ENCODE results near the gene RPS21.

RPS21 gene

DNA sequence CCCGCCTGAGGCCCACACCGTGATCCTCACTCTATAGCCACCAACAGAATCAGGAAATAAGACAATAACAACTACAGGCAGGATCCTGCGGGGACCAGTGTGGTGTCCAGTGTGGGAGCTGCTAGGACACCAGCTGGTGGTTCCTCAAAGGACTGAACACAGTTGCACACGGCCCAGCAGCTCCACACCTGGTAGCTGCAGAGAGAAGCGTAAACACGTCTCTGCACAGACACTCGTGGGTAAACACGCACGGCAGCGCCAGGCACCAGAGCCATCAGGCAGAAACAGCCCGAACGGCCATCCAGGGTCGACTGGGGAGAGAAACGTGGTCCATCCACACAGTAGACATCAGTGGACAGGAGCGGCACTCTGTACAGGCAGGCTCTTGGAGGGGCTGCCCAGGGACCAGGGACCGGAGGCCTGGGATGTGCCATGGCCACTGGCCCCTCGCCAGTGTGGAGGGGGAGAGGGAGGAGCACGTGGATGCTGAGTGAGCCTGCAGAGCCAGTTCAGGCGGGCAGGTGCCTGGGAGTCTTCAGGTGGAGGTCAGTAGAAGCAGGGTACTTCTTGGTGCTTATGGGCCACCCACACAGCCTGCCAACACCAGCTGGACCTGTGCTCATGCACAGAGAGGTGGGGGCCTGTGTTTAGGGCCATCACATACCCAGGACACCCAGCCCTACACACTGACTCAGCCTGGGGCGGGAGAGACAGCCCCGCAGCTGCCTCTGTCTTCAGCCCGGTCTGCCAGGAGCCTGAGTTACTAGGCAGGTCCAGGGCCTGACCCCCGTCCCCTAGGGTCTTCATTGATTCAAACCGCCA lies 12.4 kb upstream of the RPS21 start:
- TF ChIP-seq, protein P1, sequence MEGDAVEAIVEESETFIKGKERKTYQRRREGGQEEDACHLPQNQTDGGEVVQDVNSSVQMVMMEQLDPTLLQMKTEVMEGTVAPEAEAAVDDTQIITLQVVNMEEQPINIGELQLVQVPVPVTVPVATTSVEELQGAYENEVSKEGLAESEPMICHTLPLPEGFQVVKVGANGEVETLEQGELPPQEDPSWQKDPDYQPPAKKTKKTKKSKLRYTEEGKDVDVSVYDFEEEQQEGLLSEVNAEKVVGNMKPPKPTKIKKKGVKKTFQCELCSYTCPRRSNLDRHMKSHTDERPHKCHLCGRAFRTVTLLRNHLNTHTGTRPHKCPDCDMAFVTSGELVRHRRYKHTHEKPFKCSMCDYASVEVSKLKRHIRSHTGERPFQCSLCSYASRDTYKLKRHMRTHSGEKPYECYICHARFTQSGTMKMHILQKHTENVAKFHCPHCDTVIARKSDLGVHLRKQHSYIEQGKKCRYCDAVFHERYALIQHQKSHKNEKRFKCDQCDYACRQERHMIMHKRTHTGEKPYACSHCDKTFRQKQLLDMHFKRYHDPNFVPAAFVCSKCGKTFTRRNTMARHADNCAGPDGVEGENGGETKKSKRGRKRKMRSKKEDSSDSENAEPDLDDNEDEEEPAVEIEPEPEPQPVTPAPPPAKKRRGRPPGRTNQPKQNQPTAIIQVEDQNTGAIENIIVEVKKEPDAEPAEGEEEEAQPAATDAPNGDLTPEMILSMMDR (IDR thresholded peaks at IDR 0.05; ENCODE audit: low read depth, low read length, missing control alignments) = no peak
- no peak for DNase-seq (ENCODE audit: extremely low read depth, low read depth)

GRCh38 chr20:62376112-62377063 lies 10.5 kb upstream of the RPS21 start:
- no peak for DNase-seq (ENCODE audit: extremely low read depth, low read depth)
- H3K4me3 ChIP-seq (replicated peaks; ENCODE audit: low read depth, low read length) = no peak overlapping the region
- TF ChIP-seq, protein P1 (IDR thresholded peaks at IDR 0.05; ENCODE audit: low read depth, low read length, missing control alignments) = peak; percentile 17

More for the DNA sequence above, 12.4 kb upstream of the RPS21 start:
- H3K4me3 ChIP-seq (replicated peaks; ENCODE audit: low read depth, low read length) = no peak overlapping the region

DNA sequence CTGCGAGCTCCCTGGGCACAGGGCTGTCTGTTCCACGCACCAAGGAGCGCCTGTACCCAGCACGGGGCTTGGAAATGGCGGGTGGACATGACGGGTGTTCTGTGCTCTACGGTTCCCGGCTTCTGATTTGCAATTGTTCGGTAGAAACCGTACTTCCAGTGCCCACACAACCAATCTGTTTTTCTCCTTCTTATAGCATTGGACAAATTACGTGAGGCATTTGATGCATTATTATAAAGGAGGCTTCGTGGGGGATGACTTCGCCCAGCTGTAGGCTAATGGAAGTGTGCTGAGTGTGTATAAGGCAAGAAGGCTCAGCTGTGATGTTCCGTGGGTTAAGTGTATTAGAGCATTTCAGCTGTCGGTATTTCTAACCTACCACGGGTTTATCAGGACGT lies 9.8 kb upstream of the RPS21 start:
- H3K4me3 ChIP-seq (replicated peaks; ENCODE audit: low read depth, low read length) = no peak overlapping the region
- no peak for DNase-seq (ENCODE audit: extremely low read depth, low read depth)
- TF ChIP-seq, protein P1 (IDR thresholded peaks at IDR 0.05; ENCODE audit: low read depth, low read length, missing control alignments) = no peak

GRCh38 chr20:62377615-62378178 lies 9.2 kb upstream of the RPS21 start:
- DNase-seq (ENCODE audit: extremely low read depth, low read depth) = no peak
- H3K4me3 ChIP-seq (replicated peaks; ENCODE audit: low read depth, low read length) = no peak overlapping the region
- TF ChIP-seq, protein P1 (IDR thresholded peaks at IDR 0.05; ENCODE audit: low read depth, low read length, missing control alignments) = no peak

DNA sequence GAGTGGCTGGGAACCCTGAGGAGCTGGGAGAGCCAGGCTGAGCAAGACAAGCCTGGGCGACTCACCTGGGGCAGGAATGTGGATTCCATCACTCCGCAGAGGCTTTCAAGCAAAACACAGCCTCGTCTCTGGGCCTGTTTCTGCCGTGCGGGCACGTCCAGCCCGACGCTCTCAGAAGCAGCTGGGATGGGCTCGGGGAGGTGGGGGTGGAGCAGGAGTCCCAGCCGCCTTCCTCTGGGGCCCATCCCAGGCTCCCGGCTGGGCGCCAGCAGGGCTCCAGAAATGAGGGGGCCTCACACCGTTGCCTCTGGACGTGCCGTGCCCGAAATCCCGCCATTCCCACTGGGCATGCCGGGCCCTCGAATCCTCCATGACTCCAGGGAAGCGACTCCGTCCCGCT lies 8.7 kb upstream of the RPS21 start:
- TF ChIP-seq, protein P1 (IDR thresholded peaks at IDR 0.05; ENCODE audit: low read depth, low read length, missing control alignments) = no peak
- no peak for DNase-seq (ENCODE audit: extremely low read depth, low read depth)
- no peak overlapping the region for H3K4me3 ChIP-seq (replicated peaks; ENCODE audit: low read depth, low read length)

DNA sequence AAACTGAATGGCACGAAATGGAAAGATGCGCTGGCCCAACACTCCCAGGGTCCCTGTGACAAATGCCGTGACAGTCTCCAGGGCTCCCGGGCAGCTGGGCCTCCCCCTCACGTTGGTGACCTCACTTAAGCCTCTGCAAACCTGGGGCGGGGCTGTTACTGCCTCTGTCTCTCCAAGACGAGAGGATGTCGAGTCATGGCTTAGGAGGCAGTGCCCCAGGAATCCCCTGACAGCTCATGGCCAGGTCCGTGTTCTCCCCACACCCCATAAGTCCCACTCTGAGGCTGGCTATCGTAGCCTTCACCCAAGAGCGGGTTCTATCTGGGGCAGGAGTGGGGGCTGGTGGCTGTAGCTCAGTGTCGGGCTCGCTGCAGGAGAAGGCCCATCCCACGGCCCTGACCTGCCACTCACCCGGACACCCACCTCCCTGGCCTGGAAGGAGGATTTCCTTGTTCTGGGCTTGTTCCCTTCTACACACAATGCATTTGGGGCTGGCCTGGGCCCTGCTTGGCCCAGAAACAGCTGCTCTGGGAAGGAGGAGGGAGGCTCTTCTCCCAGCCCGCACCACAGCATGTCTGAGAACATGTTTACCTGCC lies 5.6 kb upstream of the RPS21 start:
- no peak overlapping the region for H3K4me3 ChIP-seq (replicated peaks; ENCODE audit: low read depth, low read length)
- TF ChIP-seq, protein P1 (IDR thresholded peaks at IDR 0.05; ENCODE audit: low read depth, low read length, missing control alignments) = no peak
- no peak for DNase-seq (ENCODE audit: extremely low read depth, low read depth)

Measured in HFF-Myc (cell line).